Upper lobe of right lung (tissue), 1 donor: ENCODE data around the gene LRRC43. TPM values are rescaled to one million over a fixed set of nuclear protein-coding genes. Genes with fewer than 3 reads are reported as not detected.

Experiments
- ATAC-seq: fragments of 200-7000 bp; cut with Tn5 transposase; one replicate; pipeline ENCODE4 v1.9.1; 2020; ENCODE audit warnings: mild to moderate bottlenecking, moderate library complexity
- DNase-seq: peaks from one replicate; pipeline ENCODE4 v3.0.0-alpha.2; 2020
- H3K27ac ChIP-seq: fragments of 200-600 bp; one replicate; pipeline ENCODE4 v1.8.0; 2022
- H3K27me3 ChIP-seq: fragments of 200-600 bp; one replicate; pipeline ENCODE4 v1.8.0; 2022; ENCODE audit warnings: mild to moderate bottlenecking
- H3K36me3 ChIP-seq: fragments of 200-600 bp; one replicate; pipeline ENCODE4 v1.8.0; 2022
- H3K4me1 ChIP-seq: fragments of 200-600 bp; one replicate; pipeline ENCODE4 v1.8.0; 2022
- H3K4me3 ChIP-seq: fragments of 200-600 bp; one replicate; pipeline ENCODE4 v1.8.0; 2022; ENCODE audit warnings: mild to moderate bottlenecking
- H3K9me3 ChIP-seq: fragments of 200-600 bp; one replicate; pipeline ENCODE4 v1.8.0; 2022
- intact Hi-C: fragments of 100-400 bp; cut with DNase I; formaldehyde crosslinking; loops from one replicate; pipeline ENCODE4 v1.11.0; 2022
- total RNA-seq: library from RNA; stranded (reverse); fragmentation: NEBNext Ultra II Directional; extraction: Animal tissue kit (Norgen Biotek cat#: 25700); gene quantifications from one replicate; pipeline ENCODE4 v1.2.1, GENCODE V29; 2021
- TF ChIP-seq, protein P1 (sequence below): fragments of 200-600 bp; IDR thresholded peaks from one replicate; pipeline ENCODE4 v1.8.0; 2022; ENCODE audit warnings: antibody characterized with exemption
- donor health status: DM: no; HTN: yes; CAD: no; lungs with severe emphysema.

The LRRC43 gene
- total RNA-seq, 1 donor from 2014 or later, result not detected

DNA sequence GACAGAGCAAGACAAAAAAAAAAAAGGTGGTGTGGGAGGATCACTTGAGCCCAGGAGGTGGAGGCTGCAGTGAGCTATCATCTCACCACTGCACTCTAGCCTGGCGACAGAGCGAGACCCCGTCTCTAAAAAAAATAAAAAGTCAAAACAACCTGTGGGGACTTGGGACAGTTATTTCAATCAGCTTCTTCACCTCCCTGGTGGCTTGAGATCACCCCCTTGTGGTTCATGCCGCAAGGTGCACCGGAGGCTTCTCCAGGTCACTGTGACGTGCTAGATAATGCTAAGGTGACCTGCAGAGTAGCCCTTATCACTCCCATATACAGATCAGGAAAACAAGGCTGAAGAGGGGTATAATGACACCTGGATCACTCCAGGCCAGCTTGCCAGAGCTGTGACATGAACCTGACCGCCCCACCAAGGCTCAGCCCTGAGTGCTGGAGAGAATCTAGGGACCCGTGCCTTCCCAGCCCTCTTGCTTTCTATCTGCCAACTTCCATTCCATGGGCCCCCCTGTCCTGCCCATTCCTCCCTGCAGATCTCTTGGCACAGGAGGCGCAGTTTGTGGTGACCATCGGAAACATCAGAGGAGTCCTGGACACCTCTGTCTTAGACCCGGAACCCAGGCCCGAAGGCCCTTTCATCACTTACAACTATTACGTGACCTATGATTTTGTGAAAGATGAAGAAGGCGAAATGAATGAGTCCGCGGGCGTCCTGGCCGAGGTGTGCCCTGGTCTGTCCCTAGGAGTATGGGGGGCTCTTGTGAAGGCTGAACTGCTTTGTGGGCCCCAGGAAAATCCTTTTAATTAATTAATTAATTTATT is 8.1 kb downstream of the LRRC43 start:
- Histone ChIP-seq H3K4me1 (no peaks in the 10 kb centered on the region), H3K4me3 (no peak overlapping the region), H3K27me3 (no peaks in the 10 kb centered on the region), H3K27ac (no peak overlapping the region), H3K9me3 (no peaks in the 10 kb centered on the region), H3K36me3 (no peaks in the 10 kb centered on the region)
- ATAC-seq, result peak; percentile 89
- TF ChIP-seq, protein P1, sequence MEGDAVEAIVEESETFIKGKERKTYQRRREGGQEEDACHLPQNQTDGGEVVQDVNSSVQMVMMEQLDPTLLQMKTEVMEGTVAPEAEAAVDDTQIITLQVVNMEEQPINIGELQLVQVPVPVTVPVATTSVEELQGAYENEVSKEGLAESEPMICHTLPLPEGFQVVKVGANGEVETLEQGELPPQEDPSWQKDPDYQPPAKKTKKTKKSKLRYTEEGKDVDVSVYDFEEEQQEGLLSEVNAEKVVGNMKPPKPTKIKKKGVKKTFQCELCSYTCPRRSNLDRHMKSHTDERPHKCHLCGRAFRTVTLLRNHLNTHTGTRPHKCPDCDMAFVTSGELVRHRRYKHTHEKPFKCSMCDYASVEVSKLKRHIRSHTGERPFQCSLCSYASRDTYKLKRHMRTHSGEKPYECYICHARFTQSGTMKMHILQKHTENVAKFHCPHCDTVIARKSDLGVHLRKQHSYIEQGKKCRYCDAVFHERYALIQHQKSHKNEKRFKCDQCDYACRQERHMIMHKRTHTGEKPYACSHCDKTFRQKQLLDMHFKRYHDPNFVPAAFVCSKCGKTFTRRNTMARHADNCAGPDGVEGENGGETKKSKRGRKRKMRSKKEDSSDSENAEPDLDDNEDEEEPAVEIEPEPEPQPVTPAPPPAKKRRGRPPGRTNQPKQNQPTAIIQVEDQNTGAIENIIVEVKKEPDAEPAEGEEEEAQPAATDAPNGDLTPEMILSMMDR, result peak; percentile 70
- intact Hi-C loops, result no loop called here
- peak; percentile 76 for DNase-seq

DNA sequence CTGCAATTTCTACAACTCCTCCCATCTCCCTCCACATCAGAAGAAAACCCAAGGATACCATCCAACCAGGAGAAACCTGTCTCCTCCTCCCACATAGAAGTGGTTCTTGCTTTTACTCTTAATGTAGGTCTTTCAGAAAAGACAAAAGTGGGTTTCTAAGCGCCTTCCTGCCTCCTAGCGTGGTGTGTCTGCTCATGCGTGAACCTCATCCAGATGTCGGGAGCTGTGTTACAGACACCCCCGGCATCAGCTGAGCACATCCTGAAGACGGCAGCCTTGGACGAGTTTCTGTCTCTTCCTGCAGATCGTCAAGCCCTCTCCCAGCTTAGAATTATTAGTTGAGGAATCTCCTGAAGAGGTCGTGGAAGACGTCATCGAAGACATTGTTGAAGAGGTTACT is 9.5 kb downstream of the LRRC43 start:
- no peaks in the 10 kb centered on the region for H3K27me3 ChIP-seq
- H3K4me1 ChIP-seq, result no peaks in the 10 kb centered on the region
- DNase-seq (no peak), ATAC-seq (no peak)
- no peaks in the 10 kb centered on the region for H3K36me3 ChIP-seq
- no peak overlapping the region for H3K27ac ChIP-seq
- TF ChIP-seq, protein P1, result no peak
- H3K9me3 ChIP-seq, result no peaks in the 10 kb centered on the region
- intact Hi-C loops, result no loop called here
- no peak overlapping the region for H3K4me3 ChIP-seq

DNA sequence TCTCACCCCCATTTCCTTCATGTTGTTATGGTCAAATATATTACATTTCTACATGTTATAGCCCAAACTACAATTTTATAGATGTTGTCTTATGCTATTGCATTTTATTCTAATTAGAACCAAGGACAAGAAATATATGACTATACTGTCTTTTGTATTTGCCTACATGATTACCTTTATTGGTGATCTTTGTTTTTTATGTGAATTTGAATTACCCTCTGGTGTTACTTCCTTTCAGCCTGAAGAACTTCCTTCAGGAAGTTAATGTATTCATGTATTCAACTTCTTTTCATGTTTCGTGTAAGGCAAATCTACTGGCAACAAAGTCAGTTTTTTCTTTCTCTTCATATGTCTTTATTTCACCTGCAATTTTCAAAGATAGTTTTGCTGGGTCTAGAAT is 11.9 kb downstream of the LRRC43 start:
- Histone ChIP-seq H3K27me3 (peaks cover 14% of the 10 kb centered on the region), H3K27ac (no peak overlapping the region), H3K36me3 (no peaks in the 10 kb centered on the region), H3K4me3 (no peak overlapping the region), H3K4me1 (no peaks in the 10 kb centered on the region), H3K9me3 (no peaks in the 10 kb centered on the region)
- TF ChIP-seq, protein P1, result no peak
- intact Hi-C loops, result no loop called here
- ATAC-seq (no peak), DNase-seq (no peak)

DNA sequence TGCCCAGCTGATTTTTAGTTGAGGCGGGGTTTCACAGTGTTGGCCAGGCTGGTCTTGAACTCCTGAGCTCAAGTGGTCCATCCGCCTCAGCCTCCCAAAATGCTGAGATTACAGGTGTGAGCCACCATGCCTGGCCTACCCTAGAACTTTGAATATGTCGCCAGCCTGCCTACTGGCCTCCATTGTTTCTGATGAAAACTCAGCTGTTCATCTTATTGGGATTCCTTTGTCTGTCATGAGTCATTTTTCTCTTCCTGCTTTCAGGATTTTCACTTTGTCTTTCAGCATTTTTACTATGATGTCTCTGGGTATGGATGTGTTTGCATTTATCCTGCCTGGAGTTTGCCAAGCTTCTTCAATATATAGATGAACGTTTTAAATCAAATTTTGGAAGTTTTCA is 12.5 kb downstream of the LRRC43 start:
- intact Hi-C loops, result no loop called here
- Histone ChIP-seq H3K9me3 (no peaks in the 10 kb centered on the region), H3K4me3 (no peak overlapping the region), H3K27me3 (peaks cover 20% of the 10 kb centered on the region), H3K36me3 (no peaks in the 10 kb centered on the region), H3K27ac (no peak overlapping the region), H3K4me1 (no peaks in the 10 kb centered on the region)
- ATAC-seq (no peak), DNase-seq (no peak)
- TF ChIP-seq, protein P1, result no peak

DNA sequence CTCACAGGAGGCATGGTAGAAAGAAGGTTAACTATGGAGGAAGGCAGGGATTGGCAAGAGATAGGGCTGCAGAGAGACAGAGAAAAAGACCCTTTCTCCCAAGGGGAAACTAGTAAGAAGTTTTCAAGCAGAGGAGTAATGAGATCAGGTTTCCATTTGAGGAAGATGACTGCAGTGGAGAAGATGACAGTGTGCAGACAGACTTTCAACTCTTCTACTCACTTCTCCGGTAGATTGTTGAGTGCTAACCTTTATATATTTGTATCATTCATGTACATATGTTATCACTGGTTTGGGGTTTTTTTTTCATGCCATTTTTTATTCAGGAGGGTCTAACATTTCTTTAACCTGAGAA is 14.7 kb downstream of the LRRC43 start:
- ATAC-seq (no peak), DNase-seq (no peak)
- TF ChIP-seq, protein P1, result no peak
- Histone ChIP-seq H3K36me3 (no peaks in the 10 kb centered on the region), H3K9me3 (no peaks in the 10 kb centered on the region), H3K4me3 (no peak overlapping the region), H3K27ac (no peak overlapping the region), H3K27me3 (peaks cover 41% of the 10 kb centered on the region), H3K4me1 (no peaks in the 10 kb centered on the region)
- intact Hi-C loops, result no loop called here
